ENCODE data around the gene TEKT3. TPM values are rescaled to one million over a fixed set of nuclear protein-coding genes. Genes with fewer than 3 reads are reported as not detected.

Gene TEKT3
- total and polyA plus RNA-seq, 9 of the 15 experiments (the other 6 are each of a cell fraction or from before 2014, with no cell fraction given), result not detected

DNA sequence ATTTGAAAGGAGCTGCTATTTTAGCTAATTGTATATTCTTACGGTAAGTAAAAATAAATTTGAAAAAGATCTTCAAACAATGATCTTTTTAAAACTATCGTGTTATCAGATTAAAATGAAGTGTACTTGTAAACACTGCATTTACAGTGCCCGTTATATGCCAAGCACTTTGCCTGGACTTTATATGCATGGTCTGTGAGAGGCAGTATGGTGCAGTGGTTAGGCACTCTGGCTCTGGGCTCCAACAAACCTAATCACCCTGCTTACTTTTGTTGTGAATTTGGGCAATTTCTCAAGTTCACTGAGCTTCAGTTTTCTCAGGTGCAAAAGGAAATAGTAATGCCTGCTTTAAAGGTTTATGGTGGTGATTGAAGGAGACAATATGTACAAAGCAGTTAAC, 77.7 kb downstream of the TEKT3 start (continued):
- TF ChIP-seq ADNP (tag; IDR thresholded peaks at IDR 0.05) (no peak), MEF2D (tag; conservative IDR thresholded peaks at IDR 0.05; ENCODE audit: low read depth) (no peak), RBM15 (IDR thresholded peaks at IDR 0.05; ENCODE audit: insufficient read depth, low read length) (no peak), TAF9B (IDR thresholded peaks at IDR 0.05; ENCODE audit: partially characterized antibody) (no peak), NCOA2 (IDR thresholded peaks at IDR 0.05; ENCODE audit: partially characterized antibody in 2 of 2) (no peak), SPI1 (IDR thresholded peaks at IDR 0.05; ENCODE audit: borderline replicate concordance, low read depth, low read length) (no peak)
- TF ChIP-seq, protein P1, sequence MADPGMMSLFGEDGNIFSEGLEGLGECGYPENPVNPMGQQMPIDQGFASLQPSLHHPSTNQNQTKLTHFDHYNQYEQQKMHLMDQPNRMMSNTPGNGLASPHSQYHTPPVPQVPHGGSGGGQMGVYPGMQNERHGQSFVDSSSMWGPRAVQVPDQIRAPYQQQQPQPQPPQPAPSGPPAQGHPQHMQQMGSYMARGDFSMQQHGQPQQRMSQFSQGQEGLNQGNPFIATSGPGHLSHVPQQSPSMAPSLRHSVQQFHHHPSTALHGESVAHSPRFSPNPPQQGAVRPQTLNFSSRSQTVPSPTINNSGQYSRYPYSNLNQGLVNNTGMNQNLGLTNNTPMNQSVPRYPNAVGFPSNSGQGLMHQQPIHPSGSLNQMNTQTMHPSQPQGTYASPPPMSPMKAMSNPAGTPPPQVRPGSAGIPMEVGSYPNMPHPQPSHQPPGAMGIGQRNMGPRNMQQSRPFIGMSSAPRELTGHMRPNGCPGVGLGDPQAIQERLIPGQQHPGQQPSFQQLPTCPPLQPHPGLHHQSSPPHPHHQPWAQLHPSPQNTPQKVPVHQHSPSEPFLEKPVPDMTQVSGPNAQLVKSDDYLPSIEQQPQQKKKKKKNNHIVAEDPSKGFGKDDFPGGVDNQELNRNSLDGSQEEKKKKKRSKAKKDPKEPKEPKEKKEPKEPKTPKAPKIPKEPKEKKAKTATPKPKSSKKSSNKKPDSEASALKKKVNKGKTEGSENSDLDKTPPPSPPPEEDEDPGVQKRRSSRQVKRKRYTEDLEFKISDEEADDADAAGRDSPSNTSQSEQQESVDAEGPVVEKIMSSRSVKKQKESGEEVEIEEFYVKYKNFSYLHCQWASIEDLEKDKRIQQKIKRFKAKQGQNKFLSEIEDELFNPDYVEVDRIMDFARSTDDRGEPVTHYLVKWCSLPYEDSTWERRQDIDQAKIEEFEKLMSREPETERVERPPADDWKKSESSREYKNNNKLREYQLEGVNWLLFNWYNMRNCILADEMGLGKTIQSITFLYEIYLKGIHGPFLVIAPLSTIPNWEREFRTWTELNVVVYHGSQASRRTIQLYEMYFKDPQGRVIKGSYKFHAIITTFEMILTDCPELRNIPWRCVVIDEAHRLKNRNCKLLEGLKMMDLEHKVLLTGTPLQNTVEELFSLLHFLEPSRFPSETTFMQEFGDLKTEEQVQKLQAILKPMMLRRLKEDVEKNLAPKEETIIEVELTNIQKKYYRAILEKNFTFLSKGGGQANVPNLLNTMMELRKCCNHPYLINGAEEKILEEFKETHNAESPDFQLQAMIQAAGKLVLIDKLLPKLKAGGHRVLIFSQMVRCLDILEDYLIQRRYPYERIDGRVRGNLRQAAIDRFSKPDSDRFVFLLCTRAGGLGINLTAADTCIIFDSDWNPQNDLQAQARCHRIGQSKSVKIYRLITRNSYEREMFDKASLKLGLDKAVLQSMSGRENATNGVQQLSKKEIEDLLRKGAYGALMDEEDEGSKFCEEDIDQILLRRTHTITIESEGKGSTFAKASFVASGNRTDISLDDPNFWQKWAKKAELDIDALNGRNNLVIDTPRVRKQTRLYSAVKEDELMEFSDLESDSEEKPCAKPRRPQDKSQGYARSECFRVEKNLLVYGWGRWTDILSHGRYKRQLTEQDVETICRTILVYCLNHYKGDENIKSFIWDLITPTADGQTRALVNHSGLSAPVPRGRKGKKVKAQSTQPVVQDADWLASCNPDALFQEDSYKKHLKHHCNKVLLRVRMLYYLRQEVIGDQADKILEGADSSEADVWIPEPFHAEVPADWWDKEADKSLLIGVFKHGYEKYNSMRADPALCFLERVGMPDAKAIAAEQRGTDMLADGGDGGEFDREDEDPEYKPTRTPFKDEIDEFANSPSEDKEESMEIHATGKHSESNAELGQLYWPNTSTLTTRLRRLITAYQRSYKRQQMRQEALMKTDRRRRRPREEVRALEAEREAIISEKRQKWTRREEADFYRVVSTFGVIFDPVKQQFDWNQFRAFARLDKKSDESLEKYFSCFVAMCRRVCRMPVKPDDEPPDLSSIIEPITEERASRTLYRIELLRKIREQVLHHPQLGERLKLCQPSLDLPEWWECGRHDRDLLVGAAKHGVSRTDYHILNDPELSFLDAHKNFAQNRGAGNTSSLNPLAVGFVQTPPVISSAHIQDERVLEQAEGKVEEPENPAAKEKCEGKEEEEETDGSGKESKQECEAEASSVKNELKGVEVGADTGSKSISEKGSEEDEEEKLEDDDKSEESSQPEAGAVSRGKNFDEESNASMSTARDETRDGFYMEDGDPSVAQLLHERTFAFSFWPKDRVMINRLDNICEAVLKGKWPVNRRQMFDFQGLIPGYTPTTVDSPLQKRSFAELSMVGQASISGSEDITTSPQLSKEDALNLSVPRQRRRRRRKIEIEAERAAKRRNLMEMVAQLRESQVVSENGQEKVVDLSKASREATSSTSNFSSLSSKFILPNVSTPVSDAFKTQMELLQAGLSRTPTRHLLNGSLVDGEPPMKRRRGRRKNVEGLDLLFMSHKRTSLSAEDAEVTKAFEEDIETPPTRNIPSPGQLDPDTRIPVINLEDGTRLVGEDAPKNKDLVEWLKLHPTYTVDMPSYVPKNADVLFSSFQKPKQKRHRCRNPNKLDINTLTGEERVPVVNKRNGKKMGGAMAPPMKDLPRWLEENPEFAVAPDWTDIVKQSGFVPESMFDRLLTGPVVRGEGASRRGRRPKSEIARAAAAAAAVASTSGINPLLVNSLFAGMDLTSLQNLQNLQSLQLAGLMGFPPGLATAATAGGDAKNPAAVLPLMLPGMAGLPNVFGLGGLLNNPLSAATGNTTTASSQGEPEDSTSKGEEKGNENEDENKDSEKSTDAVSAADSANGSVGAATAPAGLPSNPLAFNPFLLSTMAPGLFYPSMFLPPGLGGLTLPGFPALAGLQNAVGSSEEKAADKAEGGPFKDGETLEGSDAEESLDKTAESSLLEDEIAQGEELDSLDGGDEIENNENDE (IDR thresholded peaks at IDR 0.05; ENCODE audit: low read depth, low read length), result no peak
- TF ChIP-seq, protein P2, sequence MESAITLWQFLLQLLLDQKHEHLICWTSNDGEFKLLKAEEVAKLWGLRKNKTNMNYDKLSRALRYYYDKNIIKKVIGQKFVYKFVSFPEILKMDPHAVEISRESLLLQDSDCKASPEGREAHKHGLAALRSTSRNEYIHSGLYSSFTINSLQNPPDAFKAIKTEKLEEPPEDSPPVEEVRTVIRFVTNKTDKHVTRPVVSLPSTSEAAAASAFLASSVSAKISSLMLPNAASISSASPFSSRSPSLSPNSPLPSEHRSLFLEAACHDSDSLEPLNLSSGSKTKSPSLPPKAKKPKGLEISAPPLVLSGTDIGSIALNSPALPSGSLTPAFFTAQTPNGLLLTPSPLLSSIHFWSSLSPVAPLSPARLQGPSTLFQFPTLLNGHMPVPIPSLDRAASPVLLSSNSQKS (CRISPR knock-in tag; IDR thresholded peaks at IDR 0.05), result no peak

Measured in K562 (cell line).